Measurements from ENCODE around the gene PARD3B.
A peak's percentile ranks its signal among the peaks of the same experiment; 100 is the strongest.

Gene PARD3B

GRCh38 chr2:205494537-205495235 lies 949.4 kb downstream of the PARD3B start:
- no peak for DNase-seq

- no peak for DNase-seq
Measured at GRCh38 chr2:205495819-205496218, 950.5 kb downstream of the PARD3B start.

- DNase-seq = no peak
Measured at GRCh38 chr2:205496370-205496769, 951.1 kb downstream of the PARD3B start.

GRCh38 chr2:205496772-205497171 lies 951.5 kb downstream of the PARD3B start:
- DNase-seq = no peak

GRCh38 chr2:205499006-205499405 lies 953.7 kb downstream of the PARD3B start:
- DNase-seq = no peak

- no peak for DNase-seq
Measured at GRCh38 chr2:205500065-205500464, 954.8 kb downstream of the PARD3B start.

- no peak for DNase-seq
Measured at GRCh38 chr2:205500951-205501350, 955.7 kb downstream of the PARD3B start.

- no peak for DNase-seq
Measured at GRCh38 chr2:205501826-205502225, 956.6 kb downstream of the PARD3B start.

GRCh38 chr2:205505371-205505770 lies 960.1 kb downstream of the PARD3B start:
- no peak for DNase-seq

GRCh38 chr2:205509655-205510054 lies 964.4 kb downstream of the PARD3B start:
- no peak for DNase-seq

GRCh38 chr2:205510345-205510744 lies 965.1 kb downstream of the PARD3B start:
- DNase-seq = no peak

GRCh38 chr2:205511221-205511620 lies 965.9 kb downstream of the PARD3B start:
- no peak for DNase-seq

- DNase-seq = no peak
Measured at GRCh38 chr2:205511641-205512040, 966.4 kb downstream of the PARD3B start.

GRCh38 chr2:205520311-205520710 lies 975.0 kb downstream of the PARD3B start:
- DNase-seq = no peak

- peak; percentile 61 for DNase-seq
Measured at GRCh38 chr2:205524656-205525055, 979.4 kb downstream of the PARD3B start.

GRCh38 chr2:205527801-205528200 lies 982.5 kb downstream of the PARD3B start:
- DNase-seq = no peak

GRCh38 chr2:205531072-205531471 lies 985.8 kb downstream of the PARD3B start:
- peak; percentile 40 for DNase-seq

- DNase-seq = no peak
Measured at GRCh38 chr2:205531489-205532148, 986.3 kb downstream of the PARD3B start.

- DNase-seq = no peak
Measured at GRCh38 chr2:205535001-205535400, 989.7 kb downstream of the PARD3B start.

- no peak for DNase-seq
Measured at GRCh38 chr2:205539603-205540002, 994.3 kb downstream of the PARD3B start.

GRCh38 chr2:205540036-205540435 lies 994.8 kb downstream of the PARD3B start:
- DNase-seq = no peak

GRCh38 chr2:205543262-205543843 lies 998.1 kb downstream of the PARD3B start:
- no peak for DNase-seq

- DNase-seq = peak; percentile 6
Measured at GRCh38 chr2:205543937-205544702, 998.8 kb downstream of the PARD3B start.

Data from NCI-H69 (cell line).